Fibroblast of pulmonary artery (primary cell): Measurements from ENCODE around the gene TRMT10B.
A peak's percentile ranks its signal among the peaks of the same experiment; 100 is the strongest.

ENCODE experiments used
- DNase-seq: peaks from one replicate; pipeline ENCODE4 v3.0.0-alpha.2; 2010; ENCODE audit warnings: low read depth
- H3K4me3 ChIP-seq: replicated peaks from 2 replicates; pipeline ENCODE4 v1.5.1; 2011; ENCODE audit warnings: low read depth, mild to moderate bottlenecking, control low read depth, low read length, moderate library complexity
- CTCF ChIP-seq: IDR thresholded peaks from 2 replicates; pipeline ENCODE4 v1.5.1; 2011; ENCODE audit warnings: mild to moderate bottlenecking, control low read depth, low read length, inconsistent platforms; ENCODE audit errors: missing control alignments

The TRMT10B gene

GRCh38 chr9:37778534-37778933 is 24.9 kb downstream of the TRMT10B start:
- TF ChIP-seq CTCF: no peak
- DNase-seq: no peak
- H3K4me3 ChIP-seq: no peak overlapping the region

DNA sequence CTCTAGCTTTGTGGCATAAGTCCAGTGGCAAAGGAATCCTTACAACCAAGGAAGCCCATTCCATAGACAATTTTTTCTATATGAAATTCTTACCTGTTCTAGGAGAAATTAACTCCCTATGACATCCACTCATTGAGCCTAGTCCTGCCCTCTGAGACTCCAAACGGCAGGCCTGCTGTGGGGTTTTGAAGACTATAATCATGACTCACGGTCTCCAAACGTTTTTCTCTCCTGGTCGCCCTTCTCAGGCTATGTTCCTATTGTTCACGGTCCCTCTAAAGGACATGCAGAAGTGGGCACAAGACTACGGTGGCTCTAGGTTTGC is 30.6 kb downstream of the TRMT10B start:
- H3K4me3 ChIP-seq: peak overlapping the region; percentile 94
- no peak for DNase-seq

GRCh38 chr9:37784616-37785483 is 31.2 kb downstream of the TRMT10B start, which contains the start of gene EXOSC3:
EXOSC3 (minus strand) TSS chr9:37785064; CDS start chr9:37785044, 20 bp downstream.
- peak; percentile 91 for DNase-seq
- TF ChIP-seq CTCF: no peak
- H3K4me3 ChIP-seq: peak within 1 kb of the TSS; percentile 94

More for the DNA sequence above, 30.6 kb downstream of the TRMT10B start:
- no peak for TF ChIP-seq CTCF

DNA sequence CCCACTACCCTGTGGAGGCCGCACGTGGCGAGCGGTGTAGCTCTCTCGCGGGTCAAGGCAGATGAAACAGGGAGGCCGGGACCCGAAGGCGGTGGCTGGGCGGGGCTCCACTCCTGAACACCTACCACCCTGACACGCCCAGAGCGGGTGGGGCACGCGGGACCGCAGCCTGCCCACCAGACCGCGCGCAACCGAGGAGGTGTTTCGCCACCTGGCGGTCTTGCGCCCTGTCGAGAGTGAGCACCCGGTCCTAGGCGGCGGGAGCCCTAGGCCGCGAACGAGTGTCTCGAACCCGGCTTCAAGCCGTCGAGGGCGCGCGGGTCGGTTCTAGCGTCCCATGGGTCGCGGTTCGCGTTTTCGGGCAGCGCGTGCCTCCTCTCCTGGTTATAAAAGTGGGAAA is 33.5 kb downstream of the TRMT10B start:
- DNase-seq: no peak
- TF ChIP-seq CTCF: no peak
- H3K4me3 ChIP-seq: no peak overlapping the region

- TF ChIP-seq CTCF: no peak
- no peak overlapping the region for H3K4me3 ChIP-seq
- DNase-seq: no peak
Measured at GRCh38 chr9:37788332-37788731, 34.7 kb downstream of the TRMT10B start.

GRCh38 chr9:37790096-37790495 is 36.5 kb downstream of the TRMT10B start:
- no peak for TF ChIP-seq CTCF
- no peak overlapping the region for H3K4me3 ChIP-seq
- DNase-seq: no peak

DNA sequence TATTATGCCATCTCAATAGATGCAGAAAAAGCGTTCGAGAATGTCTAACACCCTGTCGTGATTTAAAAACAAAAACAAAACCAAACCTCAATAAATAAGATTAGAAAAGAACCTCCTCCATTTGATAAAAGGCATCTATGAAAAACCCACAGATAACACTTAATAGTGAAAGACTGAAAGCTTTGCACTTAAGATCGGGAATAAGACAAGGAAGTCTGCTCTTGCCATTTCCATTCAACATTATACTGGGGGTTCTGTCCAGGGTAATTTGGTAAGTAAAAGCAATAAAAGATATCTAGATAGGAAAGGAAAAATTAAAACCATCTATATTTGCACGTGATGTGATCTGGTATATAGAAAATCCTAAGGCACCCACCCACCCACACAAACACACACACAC is 38.5 kb downstream of the TRMT10B start:
- no peak overlapping the region for H3K4me3 ChIP-seq
- no peak for DNase-seq
- no peak for TF ChIP-seq CTCF
